HuH-7.5 (cell line): Measurements from ENCODE around the gene BICC1.

Experiments
- DNase-seq: peaks from one replicate; pipeline ENCODE4 v3.0.0; 2011; ENCODE audit warnings: low spot score

Gene BICC1

DNA sequence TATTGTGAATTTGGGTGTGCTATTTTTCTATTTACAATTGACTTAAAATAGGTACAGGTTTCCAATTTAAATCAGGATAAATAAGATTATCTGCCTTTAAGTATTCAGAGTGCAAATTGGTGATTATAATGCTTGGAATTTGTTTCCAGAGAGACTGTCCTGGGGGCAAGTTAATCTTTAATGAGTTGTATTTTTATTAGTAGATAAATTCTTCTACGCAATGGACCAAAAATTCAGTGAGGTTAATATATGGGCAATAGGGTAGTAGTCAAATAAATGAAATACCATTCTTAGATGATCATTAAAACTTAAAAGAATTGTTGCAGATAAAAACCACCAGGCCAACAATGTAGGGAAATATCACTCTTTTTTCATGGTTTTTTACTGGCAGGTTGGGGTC is 3.4 kb downstream of the BICC1 start:
- DNase-seq: no peak

DNA sequence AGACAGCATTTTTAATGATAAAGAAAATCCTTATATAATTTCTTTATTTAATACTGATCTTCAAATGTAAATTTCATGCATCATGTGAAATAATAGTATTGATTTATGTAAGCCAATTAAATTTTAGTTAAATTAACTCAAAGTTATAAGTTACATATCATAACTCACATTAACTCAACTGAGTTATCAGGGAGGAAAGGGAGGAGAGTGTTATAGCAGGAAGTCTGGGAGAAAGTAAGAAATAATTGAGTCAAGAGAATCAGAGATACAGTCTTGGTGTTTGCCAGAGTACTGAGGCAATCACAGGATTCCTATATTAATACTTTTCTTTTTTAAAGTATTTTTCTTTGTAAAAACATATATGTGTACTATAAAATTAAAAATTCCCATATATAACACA is 4.0 kb downstream of the BICC1 start:
- DNase-seq: no peak

DNA sequence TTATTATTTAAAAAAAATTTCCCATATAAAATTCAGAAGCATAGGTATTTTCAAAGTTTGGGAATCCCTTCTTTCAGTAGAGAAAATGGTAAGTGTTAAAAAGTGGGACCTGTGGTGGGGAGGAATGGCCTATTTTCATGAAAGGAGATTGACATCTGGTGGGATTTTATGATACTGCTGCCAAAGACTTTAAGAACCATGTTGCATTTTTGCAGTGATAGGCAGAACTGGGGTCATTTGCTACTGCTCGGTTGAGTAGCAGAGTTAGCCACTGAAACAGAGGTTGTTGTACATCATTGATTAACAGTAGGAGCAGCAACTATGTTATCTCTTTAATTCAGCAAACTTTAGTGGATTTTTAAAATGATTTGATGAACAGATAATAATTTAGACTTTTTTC is 4.4 kb downstream of the BICC1 start:
- no peak for DNase-seq

DNA sequence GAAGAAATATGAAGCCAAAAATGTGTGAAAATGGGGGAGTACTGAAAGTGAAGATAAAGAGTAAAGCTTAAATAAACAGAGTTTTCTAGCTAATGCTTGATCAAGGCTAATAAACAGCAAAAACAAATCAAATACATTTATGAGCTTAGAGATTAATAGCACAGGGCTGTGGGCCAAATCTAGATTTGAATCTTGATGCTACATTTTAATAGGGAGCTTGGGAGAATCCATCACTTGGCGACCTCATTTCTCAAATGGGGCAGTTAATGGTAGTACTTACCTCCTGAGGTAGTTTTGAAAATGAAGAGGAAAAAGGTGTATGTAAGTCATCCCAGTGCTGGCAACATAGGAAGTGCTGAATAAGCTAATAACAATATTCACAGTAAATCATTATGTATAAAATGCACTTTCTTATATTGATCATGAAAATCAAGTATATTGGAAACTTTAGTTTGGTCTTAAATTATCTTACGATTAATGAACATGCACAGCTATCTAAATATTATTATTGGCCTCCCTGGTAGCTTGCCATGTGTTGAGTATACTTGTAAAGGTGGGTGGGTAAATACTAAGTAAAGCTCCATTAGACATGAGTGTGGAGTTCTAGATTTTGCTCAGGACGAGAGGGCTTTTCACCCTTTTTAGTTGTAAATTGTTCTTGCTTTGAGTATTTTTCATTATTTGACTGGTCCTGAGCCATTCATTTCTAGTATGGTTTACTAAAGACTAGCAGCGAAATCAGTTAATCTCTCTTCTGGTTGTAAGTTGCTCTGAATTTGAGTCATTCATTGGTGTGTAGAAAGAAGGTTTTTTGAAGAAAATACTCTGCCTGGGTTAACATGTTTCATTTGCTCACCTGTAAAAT is 5.1 kb downstream of the BICC1 start:
- no peak for DNase-seq

DNA sequence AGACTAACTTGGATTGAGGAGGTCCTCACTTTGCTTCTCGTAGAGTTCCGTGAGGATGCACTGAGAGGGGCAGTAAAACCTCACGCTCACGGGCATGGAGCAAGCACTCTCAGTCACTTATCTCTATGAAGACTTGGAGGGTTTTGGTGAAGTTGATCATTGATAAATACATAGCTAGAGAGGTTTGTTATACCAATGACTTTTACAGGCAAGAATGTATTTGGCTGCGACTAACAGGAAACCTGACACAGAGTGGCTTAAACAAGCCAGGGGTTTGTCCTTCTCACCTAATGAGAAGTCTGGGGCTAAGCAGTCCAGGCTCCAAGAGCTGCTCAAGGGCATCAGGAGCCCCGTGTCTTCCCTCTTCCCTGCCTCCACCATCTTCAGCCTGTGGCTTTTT is 6.1 kb downstream of the BICC1 start:
- no peak for DNase-seq

DNA sequence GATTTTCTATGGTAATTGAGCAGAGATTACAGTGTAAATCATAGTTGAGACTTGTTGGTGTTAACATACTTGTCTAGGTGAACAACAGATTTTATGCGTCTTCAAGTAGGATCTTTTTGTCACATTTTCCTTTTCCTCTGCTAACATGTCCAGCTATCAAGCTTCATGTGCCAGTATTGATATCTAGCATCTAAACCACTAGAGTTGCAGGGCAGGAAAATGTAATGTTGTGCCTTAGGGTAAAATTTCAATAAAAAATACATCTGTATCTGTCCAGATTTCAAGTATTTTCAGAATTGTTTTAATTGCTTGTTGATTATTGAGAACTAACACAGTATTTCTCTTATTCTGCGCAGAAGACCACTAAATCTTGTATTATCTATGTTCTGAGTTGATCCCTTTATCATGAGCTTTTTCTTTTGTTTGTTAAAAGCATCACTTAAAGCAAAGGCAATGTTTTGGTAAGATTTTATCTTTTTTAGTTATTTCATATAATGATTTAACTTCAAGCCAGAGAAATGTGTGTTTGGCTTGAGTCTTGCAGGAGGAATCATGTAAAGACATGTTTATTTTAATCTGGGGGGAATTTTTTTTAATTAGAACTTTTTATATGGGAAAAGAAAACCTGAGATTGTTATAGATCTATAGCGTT is 16.5 kb downstream of the BICC1 start:
- no peak for DNase-seq

DNA sequence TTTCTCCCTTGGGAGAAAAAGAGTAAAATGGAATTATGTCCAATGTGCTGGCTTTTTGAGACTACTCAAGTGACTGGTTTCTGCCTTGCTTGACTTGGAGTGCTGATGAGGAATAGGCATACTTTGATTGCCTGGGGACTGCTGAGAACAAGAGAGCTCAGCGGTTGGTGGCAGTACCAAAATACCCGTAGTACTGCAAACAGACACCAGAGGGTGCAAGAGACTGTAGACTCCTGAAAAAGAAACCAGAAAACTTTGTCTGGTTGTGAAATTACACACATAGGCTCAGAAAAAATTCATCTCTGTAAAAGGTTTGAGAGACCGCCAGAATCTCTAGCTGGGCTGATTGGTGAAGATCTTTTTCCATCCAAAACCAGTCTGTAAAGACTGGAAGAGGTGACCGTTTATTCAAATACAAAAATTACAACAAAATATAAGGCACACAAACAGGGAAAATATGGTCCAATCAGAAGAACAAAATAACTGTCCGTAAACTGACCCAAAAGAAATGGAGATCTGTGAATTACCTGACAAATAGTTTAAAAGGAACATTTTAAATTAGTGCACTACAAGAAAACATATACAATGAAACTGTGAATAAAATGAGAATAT is 18.5 kb downstream of the BICC1 start:
- no peak for DNase-seq

DNA sequence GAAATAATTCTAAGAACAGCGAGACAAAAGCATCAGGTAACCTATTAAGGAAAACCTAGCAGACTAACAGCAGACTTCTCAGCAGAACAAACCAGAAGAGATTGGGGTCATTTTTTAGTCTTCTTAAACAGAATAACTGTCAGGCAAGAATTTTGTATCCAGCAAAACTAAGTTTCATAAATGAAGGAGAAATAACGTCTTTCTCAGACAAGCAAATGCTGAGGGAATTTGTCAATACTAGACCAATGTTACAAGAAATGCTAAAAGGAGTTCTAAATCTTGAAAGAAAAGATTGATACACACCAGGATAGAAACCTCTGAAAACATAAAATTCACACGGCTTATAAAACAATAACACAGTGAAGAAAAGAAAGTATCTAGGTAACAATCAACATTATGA is 22.6 kb downstream of the BICC1 start:
- DNase-seq: no peak

DNA sequence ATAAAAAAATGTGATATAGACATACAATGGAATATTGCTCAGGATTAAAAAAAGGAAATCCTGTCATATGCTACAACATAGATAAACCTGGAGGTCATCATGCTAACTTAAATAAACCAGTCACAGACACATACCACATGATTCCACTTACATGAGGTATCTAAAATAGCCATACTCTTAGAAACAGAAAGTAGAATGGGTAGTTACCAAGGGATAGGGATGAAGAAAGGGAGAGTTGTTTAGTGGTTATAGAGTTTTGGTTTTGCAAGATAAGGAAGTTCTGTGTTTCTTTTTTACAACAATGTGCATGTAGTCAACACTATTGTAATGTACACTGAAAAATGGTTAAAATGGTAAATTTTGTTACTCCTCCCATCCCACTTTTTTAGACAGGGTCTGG is 30.5 kb downstream of the BICC1 start:
- DNase-seq: no peak

DNA sequence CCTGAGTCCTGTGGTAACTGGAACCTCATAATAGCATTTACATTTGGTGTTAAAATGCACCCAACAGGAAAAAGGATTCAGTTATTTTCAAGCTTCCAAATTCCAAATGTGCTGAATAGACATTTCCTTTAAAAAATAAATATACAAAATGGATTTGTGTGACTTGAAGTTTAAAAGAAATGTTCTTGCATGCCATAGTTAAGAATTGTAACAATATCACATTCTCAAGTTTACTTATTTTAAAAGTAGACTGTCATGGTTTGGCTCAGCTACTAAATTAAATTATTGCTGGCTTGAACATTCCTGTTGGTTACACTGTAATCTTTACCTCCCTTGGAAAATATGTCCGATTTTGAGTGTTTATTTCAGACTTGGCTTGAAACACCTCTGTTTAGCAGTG is 31.5 kb downstream of the BICC1 start:
- DNase-seq: no peak

DNA sequence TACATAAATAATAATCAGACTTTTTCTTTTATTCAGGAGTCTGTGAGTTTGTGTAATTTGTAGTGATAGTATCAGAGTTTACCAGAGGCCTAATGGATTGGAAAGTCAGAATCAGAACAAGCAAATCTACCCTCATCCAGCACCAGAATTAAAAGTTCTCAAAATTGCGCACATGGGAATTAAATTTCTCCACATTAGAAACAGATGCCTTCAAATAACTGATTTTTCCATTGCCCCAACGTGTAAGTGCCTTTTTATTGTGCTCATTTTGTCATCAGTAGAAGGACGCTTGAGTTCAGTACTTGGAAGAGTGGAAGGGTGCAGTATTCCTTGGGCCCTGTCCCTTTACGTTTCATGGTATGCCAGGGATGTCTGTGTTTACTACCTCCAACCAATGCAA is 32.8 kb downstream of the BICC1 start:
- DNase-seq: no peak

DNA sequence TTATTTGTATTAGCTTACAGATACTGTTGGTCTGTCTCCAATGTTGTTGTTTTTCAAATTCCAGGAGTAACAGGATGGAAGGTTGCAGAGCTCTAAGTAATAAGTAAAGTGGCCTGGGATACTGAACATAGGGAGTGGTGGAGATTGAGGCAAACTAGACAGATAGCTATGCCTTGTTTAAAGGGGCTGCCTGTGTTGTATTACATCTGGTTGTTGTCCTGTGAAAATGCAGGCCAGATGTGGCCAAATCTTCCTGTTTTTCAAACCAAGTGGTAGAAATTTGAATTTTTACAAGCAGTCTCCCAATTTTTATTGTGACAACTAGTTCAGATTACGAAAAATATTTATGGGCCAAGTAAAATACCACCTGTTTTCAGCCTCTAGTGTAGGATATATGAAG is 33.5 kb downstream of the BICC1 start:
- DNase-seq: no peak

DNA sequence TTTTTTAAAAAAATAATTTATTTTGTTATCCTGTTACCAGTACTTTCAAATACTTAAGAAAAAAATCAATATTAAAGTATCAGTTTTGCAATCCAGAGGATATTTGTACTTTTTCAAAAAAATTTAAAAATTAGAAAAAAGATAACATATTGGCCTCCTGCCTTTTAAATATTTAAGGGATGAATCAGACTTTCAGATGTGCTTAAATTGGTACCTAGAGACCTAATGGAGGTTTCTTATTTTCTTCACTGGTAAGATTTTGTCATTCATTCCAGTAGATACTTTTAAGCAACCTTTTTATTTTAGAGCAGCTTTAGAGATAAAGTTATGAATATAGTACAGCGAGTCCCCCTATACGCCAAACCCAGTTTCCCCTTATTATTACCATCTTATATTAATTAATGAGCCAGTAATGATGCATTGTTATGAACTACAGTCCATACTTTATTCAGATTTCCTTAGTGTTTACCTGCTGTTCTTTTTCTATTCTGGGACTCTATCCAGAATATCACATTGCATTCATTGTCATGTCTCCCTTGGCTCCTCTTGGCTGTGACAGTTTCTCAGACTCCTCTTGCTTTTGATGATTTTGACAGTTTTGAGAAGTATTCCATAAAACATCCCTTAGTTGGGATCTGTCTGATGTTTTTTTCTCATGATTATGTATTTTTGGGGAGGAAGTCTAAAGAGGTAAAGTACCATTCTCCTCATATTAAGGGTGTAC is 34.2 kb downstream of the BICC1 start:
- DNase-seq: no peak

DNA sequence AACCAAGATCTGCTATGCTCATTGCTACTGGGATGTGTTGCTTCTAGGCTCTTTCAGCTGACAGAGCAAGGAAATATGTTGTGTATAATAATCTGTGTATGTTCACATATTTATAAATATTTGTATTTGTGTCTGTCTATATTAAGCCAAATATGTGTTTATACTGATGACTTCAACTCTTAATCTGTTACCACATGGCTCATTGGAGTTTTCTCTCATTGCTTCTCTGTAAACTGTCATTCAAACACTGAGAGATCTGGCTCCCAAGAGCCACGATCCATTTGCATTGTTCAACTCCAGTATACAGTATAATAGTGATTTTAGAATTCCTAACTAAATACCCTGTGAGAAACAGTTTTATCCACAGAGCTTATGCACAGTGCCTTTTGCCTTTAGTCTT is 35.3 kb downstream of the BICC1 start:
- no peak for DNase-seq

DNA sequence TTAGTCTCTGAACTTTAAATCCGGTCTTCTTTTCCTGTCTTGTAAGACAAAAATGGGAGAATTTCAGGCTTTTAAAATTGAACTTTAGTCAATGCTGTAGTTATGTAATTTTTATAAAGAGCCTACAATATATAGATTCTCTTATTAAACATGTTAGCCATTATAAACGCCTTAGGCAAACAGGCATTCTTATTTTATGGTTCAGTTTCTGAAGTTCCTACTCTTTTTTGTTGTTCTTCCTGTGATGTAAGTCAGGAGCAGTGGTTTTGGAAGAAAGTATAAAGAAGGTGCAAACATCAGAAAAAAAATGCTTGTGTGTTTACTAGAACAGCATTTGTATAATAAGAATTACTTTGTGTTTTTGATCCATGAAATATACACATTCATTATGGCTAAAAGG is 41.6 kb downstream of the BICC1 start:
- no peak for DNase-seq

DNA sequence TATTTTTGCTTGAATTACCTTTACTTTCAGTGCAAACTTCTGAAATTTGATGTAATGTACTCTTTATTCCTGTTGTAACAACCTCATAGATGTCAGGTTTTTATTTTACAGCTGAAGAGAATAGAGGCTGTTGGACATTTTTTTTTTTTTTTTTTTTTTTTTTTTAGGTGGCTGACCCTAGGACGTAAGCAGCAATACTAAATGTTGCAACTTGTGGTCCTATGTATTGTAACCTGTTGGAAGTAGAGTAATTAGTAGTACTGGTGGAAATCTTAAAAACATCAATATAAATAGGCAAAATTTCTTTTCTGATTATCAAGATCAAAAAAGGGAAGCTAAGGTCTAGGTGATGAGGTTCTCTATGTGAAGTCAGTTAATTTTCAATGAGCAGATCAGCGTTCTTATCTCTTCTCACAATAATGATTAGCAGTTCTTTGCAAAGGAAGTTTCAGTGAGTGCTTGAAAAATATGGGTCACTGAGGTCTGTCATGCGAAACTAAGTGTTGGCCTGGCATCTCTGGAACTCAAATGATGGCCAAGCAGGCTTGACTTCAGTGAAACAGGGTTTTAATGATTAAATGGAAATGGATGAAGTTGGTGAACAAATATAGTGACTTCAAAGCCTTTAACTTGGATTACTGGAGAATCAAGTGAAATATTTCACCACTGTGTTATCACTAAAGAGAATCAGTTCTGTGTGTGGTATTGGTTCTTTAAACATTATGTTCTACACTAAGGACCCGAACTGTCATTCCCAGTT is 42.7 kb downstream of the BICC1 start:
- no peak for DNase-seq

DNA sequence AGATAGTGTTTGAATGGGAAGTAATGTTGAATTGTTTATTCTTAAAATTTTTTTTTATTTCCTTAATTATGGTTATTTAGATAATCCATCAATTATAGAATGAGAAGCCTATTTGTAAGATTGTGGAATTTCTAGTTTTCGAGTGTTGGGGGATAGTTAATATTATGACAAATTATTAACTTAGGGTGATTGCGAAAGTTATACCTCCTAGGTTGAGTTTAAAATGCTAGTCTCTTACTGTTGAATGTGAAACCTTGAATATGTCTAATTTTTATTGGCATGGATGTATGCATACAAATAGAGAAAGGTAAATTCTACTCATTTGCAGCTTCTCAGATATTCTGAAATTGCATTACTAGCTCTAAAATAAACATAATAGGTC is 43.2 kb downstream of the BICC1 start:
- DNase-seq: no peak

DNA sequence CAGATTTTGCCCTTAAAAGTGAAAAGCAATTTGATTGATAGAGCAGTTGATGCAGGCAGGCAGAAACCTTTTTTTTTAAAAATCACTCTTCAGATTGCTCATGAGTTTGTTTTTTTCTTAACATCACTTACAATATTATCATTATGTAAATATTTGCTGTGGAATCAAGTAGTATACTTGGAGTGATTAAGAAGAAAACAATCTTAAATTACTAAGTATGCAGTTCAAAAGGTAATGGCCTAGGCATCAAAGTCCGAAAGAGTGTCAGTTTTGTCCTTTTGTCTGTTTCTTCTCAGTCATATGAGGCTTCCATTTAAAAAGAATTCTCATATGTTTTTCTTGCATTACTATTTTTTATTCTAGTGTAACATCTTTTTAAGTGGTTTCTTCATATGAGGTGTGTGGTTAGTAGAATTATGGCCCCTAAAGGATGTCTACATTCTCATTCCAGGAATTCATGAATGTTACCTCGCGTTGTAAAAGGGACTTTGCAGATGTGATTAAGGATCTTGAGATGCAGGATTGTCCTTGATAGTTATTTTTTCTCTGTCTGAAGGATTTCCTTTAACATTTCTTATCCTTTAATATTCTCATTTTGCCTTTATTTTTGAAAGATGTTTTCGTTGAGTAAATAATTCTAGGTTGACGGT is 44.0 kb downstream of the BICC1 start:
- DNase-seq: no peak

DNA sequence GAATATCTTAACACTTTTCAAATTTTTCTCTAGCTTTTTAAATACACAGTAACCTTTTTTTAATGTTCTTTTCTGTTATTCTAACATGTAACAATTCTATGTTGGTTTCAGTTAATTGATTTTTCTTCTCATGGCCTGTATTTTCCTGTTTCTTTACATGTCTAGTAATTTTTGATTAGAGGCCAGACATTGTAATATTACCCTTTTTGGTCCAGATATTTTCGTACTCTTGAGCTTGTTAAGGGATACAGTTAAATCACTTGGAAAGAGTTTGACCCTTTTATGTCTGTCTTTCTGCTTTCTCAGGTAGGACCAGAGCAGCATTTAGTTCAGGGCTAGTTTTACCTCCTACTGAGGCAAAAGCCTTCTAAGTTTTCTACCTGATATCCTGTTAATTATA is 45.0 kb downstream of the BICC1 start:
- DNase-seq: no peak

DNA sequence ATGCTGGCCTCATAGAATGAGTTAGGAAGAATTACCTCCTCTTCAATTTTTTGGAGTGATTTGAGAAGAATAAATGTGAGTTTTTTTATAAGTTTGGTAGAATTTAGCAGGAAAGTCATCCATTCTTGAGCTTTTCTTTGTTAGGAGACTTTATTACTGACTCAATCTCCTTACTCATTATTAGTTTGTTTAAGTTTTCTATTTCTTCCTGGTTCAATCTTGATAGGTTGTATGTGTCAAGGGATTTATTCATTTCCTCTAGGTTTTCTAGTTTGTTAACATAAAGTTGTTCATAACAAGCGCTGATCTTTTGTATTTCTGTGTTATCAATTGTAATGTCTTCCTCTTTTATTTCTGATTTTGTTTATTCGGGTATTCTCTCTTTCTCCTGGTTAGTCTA is 47.4 kb downstream of the BICC1 start:
- no peak for DNase-seq

DNA sequence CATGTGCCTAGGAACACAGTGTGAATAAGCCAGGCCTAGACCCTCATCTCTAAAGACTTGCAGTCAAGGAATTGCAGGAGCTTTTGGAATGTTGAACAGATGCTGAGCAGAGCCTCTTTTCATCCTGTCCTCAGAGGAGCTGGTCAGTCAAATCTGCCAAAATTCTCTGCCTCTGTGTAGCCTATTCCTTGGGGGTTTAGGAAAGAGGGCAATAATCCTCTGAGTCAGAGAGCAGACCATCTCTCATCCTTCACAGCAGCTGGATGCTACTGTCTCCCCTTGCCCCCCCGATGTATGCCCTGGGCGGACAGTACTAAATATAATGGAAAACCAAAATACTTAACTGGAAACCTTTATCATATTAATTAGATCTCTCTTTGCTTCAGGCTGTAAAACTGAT is 52.6 kb downstream of the BICC1 start:
- DNase-seq: no peak

DNA sequence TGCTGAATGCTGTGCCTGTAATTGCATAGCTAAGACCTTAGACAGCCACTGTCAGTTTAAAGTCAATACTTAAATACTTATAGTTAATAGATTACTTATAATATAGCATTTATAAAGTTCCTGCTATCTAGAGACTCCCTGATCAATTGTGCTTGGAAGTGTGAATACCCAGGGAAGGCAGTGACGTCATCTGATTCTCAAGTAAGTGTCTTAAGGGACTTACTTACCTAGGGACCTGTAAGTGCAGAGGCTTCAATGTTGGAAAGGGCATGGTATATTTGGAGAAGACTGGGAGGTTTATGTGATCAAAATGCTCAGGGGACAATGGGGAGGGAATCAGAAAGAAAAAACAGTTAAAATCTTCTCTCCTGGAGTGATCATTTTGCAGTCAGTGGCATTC is 55.0 kb downstream of the BICC1 start:
- DNase-seq: no peak
